ENCODE data around the gene ARSB.
"Not testable (repeated sequence)": the region's sequence is repeated elsewhere in the genome, so short reads cannot be mapped to it uniquely, and the experiment has no call there.

The ARSB gene

GRCh38 chr5:78744951-78745534 lies 240.1 kb downstream of the ARSB start:
- DNase-seq, result no peak

GRCh38 chr5:78741019-78741418 lies 244.1 kb downstream of the ARSB start:
- DNase-seq, result no peak

DNA sequence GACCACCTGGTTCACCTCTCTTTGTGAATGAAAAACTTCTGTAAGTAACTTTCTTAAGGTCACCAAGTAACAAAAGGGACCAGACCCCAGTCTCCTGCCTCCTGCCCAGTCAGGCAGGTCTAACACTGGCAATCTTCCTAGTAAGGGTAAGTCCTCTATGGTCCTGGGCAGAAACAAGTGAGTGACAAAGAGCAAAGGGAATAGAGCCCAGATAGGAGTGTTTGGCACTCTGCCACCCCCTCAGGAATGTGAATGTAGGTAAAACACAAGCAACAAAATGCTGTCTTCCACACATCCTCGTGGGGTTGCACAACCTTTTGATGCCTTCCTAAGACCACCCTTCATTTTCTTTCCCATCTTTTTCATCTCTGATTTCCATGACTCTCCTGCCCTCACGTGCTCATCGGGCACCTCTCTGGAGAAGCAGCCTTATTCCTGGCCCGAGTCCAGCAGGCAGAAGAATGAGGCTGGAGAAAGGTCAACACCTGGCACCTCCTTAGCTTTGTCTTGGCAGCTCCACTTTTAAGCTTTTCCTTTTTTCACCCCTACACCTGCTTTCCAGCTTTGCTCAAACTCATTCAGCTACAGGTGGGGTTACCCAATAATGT lies 246.3 kb downstream of the ARSB start:
- no peak for DNase-seq

DNA sequence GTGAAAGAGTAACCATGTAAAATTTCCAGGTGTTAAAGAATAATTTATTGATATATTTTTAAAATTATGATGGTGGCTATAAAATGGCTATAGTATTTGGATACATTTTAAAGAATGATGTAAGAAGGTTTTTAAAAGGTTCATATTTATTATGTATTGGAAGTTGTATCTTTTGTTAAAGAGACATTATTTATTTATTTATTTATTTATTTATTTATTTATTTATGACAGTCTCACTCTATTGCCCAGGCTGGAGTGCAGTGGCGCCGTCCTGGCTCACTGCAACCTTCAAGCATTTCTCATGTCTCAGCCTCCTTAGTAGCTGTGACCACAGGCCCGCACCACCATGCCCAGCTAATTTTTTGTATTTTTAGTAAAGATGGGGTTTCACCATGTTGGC lies 247.0 kb downstream of the ARSB start:
- DNase-seq, result no peak

GRCh38 chr5:78735834-78736463 lies 249.2 kb downstream of the ARSB start:
- DNase-seq, result no peak

GRCh38 chr5:78734950-78735349 lies 250.2 kb downstream of the ARSB start:
- no peak for DNase-seq

- DNase-seq, result no peak
These were observed 250.8 kb downstream of the ARSB start for GRCh38 chr5:78734094-78734845.

- DNase-seq, result not testable (repeated sequence)
These were observed 252.4 kb downstream of the ARSB start for GRCh38 chr5:78732721-78733120.

DNA sequence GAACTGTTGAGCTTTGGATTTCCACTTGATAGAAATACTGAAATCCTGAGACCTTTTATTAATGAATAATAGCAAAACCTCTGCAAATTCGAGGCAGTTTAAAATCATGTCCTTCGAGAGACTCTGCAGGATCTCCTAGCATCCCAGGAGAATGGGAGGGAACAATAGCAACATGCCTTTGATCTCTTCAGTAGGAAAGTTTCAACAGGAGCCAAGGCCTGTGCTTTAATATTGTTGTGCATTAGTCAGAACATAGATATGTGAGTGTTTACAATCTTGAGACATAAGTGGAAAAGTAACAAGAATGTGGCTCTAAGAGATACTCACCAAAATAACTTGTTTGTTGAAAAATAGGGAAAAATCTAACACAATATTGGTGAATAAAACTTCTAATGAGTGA lies 253.2 kb downstream of the ARSB start:
- no peak for DNase-seq

GRCh38 chr5:78730300-78731094 lies 254.6 kb downstream of the ARSB start:
- no peak for DNase-seq

DNA sequence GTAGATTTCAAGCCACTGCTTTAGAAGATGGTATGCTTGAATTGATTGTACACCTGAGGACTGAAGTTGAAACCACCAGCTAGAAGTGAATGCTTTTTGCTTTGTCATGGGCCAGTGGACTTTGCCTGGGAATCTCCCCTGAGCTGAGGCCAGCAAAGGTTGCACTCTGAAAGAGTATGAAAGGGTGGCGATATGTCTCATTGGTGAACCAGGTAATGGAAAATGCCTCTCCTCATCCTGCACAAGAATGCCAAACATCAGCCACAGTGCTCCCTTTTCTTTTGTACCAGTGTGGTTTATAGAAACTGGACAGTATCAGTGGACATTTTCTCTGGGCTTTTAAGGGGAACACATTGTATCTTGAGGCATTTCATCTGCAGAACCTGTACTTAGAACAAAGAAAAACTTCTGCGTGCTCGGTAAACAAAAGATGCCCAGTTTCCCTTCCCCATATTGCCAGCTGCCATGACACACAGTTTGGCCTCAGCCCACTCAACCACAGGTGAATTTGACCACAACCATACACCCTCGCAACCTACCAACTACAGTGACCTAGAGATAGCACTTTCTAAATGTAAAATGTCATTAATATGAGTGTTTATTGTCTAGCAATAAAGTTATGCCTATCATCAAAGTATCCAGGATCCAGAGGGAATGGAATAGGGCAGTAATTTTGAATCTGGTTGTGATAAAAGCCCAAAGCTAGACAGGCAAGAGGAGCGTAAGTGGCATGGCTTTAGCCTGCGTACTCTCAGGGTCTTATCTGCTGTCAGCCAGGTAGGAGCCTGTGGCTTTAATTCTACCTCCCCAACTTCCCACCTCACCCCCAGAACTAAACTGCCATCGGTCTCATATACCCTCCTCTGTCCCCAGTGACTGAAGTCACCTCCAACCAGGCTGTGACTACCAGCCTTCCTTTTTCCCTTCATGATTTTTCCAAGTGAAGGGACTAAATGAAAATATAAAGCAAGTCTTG lies 257.0 kb downstream of the ARSB start:
- DNase-seq, result no peak

Measured in cerebellar nuclear complex (tissue), 1 donor.